Measurements from ENCODE around the gene THSD4.

DNA sequence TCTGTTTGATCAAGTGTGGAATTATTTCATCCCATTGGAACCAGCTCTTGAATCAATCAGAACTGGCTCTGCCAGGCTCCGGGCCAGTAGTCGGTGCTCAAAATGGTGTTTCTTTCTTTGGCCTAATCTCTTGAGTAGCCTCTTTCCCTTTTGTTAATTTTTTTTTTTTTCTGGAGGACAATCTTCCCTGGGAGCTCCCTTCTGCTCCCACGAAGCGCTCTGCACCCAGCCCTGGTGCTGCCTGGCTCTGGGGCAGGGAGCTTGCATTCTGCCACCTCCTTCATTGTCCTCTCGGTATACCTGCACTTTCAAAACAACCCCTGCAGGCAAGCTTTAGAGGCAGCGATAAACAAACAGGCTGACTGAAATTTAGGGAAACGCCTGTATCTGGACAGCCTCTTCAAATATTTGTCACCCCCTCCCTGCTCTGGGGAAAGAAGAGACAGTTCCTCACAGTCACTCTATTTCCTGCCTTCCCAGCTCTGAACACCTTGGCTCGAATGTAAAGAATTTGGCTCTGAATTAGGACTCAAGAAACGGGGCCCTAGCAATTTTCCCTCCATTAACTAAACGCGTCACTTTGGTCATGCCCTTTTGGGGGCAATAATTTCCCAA lies 1.1 kb upstream of the THSD4 start:
- TF ChIP-seq, protein P1, sequence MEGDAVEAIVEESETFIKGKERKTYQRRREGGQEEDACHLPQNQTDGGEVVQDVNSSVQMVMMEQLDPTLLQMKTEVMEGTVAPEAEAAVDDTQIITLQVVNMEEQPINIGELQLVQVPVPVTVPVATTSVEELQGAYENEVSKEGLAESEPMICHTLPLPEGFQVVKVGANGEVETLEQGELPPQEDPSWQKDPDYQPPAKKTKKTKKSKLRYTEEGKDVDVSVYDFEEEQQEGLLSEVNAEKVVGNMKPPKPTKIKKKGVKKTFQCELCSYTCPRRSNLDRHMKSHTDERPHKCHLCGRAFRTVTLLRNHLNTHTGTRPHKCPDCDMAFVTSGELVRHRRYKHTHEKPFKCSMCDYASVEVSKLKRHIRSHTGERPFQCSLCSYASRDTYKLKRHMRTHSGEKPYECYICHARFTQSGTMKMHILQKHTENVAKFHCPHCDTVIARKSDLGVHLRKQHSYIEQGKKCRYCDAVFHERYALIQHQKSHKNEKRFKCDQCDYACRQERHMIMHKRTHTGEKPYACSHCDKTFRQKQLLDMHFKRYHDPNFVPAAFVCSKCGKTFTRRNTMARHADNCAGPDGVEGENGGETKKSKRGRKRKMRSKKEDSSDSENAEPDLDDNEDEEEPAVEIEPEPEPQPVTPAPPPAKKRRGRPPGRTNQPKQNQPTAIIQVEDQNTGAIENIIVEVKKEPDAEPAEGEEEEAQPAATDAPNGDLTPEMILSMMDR (conservative IDR thresholded peaks at IDR 0.05 in 1 of 2, IDR thresholded peaks at IDR 0.05 in 1 of 2; ENCODE audit: low read depth in 1 of 2, low read length in 2 of 2) = no peak
- TF ChIP-seq EZH2 (IDR thresholded peaks at IDR 0.05; ENCODE audit: low read length, missing control alignments) = no peak

Measured in fibroblast of lung (primary cell).